Activated CD4-positive, alpha-beta T cell treated with anti-CD3 and anti-CD28 coated beads, Interleukin-2, amount 50 U/mL, for 1 hour (primary cell): ENCODE data around the gene NRL.

Experiments
- DNase-seq: peaks from one replicate; pipeline ENCODE4 v3.0.0-alpha.2; 2020

NRL gene

DNA sequence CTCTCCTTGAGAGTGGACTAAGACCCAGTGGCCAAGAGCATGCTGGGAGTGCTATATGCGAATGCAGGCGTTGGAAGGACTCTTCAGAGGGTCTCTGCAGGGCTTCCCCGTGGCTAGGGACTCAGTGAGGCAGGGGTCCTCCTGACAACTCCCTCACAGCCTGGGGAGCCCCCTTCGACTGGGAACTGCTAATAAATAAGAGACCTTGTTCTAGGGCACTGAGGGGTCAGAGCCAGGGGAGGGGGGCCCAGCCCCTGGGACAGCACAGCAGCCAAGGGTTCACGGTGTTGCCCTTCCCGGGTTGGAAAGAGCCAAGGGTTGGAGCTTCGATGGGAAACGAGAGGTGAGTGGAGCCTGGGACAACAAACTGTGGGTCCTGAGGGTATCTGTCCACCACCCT, 49.3 kb downstream of the NRL start:
- no peak for DNase-seq

DNA sequence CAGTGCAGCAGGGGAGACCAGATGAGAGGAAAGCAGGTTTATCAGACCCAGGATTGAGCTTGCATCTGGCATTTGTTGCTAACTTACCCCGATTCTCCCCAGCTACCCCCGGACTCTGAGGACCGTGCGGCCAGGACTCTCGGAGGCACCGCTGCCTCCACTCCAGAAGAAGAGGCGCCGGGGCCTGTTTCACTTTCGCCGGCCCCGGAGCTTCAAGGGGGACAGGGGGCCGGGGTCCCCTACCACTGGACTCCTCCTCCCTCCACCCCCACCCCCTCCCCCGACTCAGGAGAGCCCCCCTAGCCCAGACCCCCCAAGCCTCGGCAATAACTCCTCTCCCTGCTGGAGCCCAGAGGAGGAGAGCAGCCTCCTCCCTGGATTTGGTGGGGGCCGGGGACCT, 49.9 kb downstream of the NRL start:
- no peak for DNase-seq

DNA sequence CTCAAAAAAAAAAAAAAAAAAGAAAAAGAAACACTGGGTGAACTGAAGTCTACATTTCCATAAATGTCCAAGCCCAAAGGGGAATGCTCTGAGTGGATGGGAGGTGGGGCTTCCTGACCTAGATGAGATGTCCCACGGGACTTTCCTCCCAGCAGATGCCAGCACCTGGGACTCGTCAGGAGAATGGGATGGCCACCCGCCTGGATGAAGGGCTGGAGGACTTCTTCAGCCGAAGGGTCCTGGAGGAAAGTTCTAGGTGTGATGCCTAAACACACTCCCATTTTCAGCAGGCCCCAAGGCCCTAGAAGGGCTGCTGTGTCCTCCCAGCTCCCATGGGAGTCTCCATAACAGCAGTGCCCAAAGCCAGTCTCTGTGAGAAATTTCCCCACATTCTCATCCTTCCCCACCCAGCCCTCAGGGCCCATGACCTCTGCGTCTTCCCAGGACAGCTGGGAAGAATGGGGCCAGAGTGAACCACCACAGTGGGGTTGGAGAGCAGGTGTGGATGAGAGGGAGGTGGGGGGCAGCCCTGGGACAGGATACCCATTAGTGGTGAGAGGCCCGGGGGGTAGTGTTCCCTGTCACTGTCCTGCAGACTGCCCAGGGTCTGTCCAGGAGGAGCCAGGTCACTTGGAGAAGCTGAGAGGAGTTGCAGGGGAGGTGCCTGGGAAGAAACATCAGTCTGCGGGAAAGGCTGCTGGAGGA, 50.5 kb downstream of the NRL start:
- DNase-seq, result no peak

DNA sequence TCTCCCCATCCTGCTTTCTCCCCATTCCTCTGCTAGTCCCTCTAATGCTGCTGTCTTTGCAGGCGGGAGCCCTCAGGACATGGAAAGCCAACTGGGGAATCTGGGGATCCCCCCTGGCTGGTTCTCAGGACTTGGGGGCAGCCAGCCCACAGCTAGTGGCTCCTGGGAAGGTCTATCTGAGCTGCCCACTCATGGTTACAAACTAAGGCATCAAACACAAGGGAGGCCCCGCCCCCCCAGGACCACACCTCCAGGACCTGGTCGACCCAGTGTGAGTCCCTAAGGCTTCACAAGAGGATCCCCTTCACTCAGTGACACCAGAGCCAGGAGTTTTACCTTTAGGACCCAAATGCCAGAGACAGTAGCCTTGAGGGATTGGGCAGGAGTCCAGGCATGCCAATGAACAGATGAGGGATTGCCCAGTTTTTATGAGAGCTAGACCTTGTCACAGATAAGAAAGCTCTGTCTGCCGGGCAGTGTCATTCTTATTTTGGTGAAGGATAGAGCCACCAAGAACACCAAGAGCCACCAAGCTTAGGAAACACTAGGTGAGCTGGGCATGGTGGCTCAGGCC, 51.4 kb downstream of the NRL start:
- no peak for DNase-seq

DNA sequence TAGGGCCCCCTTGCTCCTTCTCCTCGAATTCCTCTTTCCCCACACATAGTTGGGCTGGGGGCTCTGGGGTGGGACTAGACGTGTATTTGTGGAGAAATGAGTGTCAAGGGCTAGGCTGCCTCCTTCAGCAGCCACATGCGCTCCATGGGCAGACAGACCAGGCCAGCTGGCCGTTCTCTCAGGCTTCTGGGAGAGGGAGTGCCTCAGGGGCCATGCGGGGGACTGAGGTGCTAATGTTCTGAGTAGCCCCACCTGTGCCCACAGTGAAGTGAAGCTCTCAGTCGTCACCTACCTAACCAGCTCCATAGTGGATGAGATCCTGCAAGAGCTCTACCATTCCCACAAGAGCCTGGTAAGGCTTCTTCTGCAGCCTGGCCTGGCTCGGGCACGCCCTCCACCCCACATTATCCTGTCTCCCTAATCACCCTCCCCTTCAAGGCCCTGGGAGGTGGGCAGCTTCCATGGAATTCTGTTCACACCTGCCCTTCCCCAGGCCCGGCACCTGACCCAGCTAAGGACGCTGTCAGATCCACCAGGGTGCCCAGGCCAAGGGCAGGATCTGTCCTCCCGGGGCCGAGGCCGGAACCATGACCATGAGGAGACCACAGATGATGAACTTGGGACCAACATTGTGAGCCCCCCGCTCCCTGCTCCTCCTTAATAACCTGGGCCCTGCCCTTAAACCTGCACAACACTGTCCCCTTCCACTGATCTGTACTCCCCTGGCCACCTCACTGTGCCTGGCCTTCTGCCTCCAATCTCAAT, 52.4 kb downstream of the NRL start:
- no peak for DNase-seq

DNA sequence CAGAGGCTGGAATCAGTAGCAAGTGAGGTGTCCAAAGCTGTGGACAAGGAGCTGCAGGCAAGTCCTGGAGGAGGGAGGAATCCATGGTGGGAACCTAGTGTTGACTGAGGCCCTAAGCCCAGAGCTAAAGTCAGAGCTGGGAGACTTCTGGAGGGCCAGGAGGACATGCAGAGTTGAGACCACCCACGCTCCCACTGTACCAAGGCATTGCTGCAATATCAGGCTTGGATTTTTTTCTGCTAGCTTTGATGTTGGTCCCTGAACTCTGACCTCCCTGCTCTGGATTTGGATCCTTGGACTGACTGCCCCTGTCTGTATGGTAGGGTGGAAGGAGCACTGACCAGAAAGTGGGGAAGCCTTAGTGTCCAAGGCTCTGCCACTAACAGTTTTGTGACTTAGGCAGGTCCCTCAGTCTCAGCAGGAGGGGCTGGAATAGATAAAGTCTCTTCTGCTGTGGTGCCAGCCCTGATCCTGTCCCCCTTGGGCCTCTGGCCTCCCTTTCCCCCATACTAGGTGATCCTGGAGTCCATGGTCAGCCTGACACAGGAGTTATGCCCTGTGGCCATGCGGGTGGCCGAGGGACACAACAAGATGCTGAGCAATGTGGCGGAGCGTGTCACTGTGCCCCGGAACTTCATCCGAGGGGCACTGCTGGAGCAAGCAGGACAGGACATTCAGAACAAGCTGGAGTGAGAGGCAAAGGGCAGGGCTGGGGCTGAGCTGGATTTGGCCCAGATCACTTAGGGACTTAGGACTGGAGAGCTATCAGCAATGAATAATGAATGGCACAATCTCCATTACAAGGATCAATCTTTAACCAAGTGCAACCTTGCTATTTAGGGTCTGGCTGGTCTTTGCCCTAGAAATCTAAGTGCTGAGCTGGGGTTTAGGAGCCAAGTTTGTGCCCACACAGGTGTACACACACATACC, 53.5 kb downstream of the NRL start:
- no peak for DNase-seq

DNA sequence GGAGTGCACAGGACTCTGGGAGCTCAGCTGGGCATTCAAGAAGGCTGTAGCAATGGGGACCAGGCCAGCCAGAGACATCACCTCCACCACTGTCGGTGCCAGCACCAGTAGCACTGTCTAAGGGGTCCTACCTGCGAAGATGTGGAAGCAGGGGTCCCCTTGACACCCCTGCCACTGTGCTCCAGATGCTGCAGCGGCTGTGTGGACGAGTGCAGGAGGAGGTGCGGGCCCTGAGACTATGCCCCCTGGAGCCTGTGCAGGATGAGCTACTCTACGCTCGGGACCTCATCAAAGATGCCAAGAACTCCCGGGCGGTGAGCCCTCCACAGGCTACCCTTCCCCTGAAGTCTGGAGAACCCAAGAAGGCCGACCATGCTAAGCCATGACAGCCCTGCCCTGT, 54.3 kb downstream of the NRL start:
- DNase-seq, result no peak

DNA sequence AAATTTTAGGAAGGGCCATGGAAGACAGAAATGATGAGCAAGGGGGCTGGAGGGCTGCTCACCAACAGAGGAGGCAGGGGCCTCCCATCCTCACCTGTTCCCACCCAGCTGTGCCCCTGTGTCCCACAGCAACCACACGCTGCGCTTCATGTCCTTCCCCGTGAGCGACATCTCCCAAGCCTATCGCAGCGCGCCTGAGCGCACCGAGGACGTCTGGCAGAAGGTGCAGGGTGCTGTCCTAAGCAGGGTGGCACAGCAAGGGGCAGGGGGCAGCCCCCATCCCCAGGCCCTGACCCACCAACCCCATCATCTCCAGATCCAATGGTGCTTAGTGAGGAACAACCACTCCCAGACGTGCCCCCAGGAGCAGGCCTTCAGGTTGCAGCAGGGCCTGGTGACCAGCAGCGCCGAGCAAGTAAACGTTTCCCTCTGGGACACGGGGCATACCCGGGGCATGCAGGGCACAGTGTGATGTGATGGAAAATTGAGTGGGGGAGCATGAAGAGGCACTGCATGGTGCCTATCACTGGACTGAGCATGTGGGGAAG, 54.8 kb downstream of the NRL start:
- no peak for DNase-seq

DNA sequence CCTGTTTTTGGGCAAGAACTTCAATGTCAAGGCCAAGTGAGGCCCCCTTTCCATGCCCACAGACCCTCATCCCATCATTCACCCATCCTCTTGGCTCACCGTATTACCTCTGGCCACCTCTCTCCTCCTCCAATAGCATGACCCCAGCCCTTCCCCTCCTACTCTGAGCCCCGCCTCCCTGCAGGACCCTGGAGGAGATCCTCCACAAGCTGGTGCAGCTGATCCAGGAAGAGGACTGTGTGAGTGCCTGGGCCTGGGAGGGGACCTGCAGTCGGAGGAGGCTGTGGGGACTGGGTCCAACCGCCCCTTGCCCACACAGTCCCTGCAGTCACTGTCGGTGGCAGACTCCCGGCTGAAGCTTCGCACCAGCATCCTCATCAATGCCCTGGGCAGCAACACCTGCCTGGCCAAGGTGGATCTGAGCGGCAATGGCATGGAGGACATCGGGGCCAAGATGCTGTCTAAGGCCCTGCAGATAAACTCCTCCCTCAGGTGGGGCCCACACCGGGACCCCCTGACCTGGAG, 55.7 kb downstream of the NRL start:
- DNase-seq, result no peak

DNA sequence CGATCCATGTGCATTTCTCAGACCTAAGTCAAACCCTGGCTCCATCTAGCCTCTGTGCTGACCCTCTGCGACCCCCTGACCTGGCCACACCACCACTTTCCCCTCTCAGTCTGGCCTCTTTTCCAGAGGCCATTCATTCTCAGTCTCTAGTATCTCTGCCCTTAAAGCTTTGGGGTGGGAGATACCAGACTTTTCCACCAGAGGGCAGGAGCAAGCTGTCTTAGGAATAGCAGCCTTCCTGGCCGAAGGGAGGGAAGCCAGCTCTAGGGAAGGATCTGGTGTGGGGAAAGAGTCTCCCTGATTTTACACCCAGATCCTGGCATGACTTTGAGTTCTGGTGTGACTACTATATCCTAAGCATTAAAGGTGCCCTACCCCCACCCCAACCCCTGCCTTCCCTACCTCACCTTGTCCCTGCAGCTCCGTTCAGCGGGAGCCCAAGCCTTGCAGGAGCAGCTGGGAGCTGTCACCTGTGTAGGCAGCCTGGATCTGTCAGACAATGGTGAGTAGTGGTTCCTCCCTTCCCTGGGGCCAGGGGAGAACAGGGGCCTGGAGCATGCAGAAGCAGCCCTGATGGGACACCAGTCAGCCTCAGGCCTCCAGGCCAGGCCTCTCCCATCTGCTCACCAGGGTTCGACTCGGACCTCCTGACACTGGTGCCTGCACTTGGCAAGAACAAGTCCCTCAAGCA, 56.3 kb downstream of the NRL start:
- no peak for DNase-seq

DNA sequence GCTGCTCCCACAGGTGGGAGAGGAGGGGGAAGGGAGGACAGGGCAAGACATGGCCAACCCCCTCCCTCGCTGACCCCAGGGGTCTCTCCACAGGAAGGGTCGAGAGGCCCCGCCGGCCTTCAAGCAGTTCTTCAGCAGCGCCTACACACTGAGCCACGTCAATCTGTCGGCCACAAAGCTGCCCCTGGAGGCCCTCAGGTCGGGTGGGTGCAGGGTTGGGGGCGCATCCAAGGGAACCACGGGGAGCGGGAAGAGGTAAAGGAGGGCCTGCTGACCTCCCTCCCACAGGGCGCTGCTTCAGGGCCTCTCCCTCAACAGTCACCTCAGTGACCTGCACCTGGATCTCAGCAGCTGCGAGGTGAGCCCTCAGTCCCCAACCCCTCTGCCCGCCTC, 56.9 kb downstream of the NRL start:
- no peak for DNase-seq

DNA sequence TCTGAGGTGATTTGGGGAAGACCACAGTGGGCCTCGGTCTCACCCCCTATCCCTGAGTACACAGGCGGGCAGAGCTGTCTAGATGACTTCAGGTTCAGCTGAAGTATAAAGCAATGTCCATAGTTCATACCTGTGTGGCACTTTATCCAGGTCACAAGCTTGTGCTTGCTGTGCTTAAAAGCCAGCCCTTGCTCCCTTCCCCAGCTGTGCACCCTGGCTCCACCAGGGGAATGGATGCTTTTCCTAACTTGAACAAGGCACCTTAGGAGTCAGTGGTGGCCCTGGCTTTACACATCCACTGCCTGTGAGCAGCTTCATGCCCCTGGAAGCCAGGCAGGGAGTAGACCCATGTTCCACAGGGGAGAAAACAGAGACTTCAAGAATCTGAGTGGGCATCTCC, 57.5 kb downstream of the NRL start:
- no peak for DNase-seq

DNA sequence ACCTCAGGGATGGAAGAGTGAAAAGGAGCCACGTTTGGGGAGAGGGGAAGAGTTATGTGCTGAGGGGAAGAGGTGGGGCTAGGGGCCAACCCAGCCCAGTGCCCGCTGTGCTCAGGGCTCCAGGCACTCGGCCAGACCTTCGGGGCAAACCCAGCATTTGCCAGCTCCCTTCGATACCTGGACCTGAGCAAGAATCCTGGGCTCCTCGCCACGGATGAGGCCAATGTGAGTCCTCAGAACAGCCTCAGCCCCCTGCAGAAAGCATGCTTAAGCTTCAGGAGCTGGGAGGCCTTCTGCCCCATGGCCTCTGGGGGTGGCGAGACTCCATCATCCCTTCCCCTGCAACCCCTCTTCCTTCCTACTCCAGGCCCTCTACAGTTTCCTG, 58.0 kb downstream of the NRL start:
- DNase-seq, result no peak

DNA sequence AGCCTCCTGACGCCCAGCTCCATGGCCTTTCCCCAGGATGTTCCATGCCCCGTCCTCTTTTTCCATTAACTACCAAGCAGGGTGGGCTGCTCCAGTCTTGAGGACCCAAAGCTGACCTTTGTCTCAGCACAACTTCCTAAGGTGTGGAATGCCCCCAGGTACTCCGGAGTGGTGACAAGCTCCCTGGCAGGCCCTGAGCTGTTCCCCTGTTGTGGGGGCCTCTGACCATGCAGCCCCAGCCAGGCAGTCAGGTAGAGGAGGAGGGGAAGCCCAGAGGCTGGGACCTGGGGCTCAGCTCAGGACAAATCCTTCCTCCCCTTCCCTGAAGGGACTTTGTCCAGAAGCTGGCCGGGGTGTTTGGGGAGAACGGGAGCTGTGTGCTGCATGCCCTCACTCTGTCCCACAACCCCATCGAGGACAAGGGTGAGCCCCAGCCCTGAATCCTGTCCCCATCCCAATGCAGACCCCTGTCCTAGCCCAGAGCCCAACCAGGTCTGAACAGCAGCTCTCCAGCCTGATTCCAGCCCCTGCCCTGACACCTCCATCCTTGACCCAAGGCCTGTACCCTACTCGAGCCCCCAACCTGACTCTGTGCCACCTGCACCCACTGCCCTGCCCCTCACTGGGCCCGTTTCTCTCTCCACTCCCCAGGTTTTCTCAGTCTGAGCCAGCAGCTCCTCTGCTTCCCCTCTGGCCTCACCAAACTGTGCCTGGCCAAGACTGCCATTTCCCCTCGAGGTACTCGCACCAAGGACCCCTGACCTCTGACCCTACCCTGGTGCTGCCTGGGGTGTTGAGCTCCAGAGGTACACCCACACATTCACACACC, 58.6 kb downstream of the NRL start:
- DNase-seq, result no peak

DNA sequence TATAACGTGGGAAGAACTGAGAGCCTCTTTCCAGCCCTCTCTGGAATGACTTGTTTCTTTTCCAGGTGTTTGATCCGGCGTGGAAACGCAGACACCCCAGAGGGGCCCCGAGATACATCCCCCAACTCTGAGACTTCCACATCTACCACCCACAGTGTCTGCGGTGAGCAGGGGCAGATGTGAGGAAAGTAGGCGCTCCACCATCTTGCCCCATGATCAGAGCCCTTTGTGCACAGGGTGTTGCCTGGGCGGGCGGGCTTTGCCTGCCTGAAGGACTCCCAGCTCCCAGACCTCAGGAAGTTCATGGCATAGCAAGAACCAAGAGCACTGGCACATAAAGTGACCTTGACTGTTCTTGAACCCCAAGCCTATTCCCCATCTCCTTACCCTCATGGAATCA, 60.1 kb downstream of the NRL start:
- DNase-seq, result no peak

DNA sequence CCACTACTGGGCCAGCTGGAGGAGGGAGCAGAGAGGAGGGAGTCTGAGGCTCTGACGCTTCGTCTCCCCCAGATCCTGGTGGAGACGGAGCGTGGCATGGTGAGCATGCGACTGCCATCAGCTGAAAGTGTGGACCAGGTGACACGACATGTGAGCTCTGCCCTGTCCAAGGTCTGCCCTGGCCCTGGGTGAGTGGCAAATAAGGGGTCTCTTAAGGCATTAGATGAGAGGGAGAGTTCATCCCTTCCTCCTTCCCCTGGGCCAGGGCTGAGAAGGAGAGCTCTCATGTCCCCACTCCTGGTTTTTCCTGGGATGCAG, 60.5 kb downstream of the NRL start:
- no peak for DNase-seq

DNA sequence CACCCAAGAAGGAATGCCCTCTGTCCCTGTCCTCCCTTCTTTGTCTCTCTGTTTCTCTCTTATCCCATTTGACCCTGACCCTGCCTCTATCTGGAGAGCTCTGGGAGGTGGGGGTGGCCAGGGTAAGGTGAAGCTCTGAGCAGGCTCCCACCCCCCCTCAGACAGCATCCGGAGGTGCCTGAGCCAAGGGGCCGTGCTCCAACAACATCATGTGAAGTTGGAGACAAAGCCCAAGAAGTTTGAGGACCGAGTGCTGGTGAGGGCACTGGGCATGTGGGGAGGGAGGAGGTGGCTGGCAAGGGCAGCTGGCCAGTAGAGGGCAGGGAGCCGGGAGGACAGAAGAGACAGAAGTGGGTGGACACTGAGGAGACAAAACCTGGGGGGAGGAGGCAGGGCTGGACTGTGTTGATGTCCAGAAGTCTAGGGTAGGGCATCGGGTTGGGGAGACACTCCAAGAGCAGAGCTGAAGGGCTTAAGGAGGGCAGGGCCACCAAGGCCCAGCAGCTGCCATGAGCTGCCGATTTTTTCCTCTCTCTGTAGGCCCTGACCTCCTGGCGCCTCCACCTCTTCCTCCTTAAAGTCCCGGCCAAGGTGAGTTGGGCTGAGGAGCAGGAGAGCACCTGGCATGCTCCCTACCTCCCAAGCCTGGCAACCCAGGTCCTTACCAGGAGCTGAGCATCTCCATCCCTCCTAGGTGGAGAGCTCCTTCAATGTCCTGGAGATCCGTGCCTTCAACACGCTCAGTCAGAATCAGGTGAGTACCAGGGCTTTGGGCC, 61.0 kb downstream of the NRL start:
- DNase-seq, result no peak

DNA sequence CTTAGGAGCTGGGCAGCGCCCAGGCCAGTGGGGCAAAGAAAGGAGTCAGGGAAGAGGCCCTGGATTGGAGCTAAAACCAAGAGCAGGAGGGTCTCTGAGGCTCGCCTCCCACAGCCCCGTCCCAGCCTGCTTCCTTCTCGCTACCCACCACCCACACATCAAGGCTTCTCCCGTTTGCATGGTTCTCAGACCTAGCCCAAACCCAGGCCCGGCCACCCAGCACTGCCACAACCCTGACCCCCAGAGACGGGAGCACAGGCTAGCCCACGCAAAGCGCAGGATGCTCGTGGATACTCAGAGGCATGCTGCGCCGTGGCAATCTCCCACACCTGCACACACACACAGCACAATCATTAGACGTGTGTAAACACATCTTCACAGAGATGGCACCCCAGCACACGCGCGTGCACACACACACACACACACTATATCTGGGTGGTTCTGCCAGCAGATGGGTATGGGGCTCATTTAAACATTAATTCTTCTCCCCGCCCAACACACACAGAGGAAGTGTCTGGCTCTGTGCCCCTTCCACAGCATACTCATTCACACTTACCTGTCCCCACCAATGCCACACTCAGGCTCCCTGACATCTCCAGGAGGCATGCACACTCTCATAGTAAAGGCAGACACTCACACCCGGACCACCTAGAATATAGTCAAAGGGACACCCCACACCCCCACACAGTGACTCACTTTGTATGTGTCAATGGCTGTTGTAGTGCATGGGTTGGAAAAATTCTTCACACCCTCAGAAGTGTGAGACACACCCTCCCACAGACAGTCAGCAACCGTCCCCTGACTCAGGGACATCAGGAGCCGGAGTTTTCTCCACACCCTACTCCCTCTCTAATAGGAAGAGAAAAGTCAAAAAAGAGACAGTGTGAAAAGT, 61.8 kb downstream of the NRL start:
- DNase-seq, result no peak
